CD4-positive, alpha-beta T cell (primary cell): ENCODE results near the gene EGR2. TPM values are rescaled to one million over a fixed set of nuclear protein-coding genes. Genes with fewer than 3 reads are reported as not detected.

ENCODE experiments used
- ATAC-seq: fragments of 200-7000 bp; cut with Tn5 transposase; one replicate; pipeline ENCODE4 v1.10.0; 2022; ENCODE audit warnings: mild to moderate bottlenecking; ENCODE audit not compliant: poor library complexity
- CTCF ChIA-PET: fragments of 350-600 bp; sonication (Branson Sonifier 250); formaldehyde crosslinking; loops from one replicate; lab custom pipeline; 2021; ENCODE audit warnings: antibody characterized with exemption, inconsistent platforms; lab: Charles Lee
- POLR2A ChIA-PET: fragments of 350-600 bp; sonication (Branson Sonifier 250); formaldehyde crosslinking; loops from one replicate; lab custom pipeline; 2021; ENCODE audit warnings: antibody characterized with exemption, inconsistent platforms; lab: Charles Lee
- DNase-seq, 14 experiments: peaks; one replicate each; pipeline ENCODE4 v3.0.0-alpha.2; 2013 to 2020; ENCODE audit warnings: mixed read lengths in 2 of 14
- H3K27ac ChIP-seq, 2 donors: one replicate each; pipeline versions ENCODE4 v1.5.1 to v1.7.0; 2013; ENCODE audit warnings: low read length in 2 of 2, low read depth in 1 of 2, mild to moderate bottlenecking in 1 of 2
- H3K27me3 ChIP-seq, 2 experiments: 1 replicate in 1 of 2; 2 replicates in 1 of 2; pipeline versions ENCODE4 v1.6.1 to v1.7.0; 2013; ENCODE audit warnings: low read length in 2 of 2, control low read depth in 1 of 2, mild to moderate bottlenecking in 1 of 2, moderate library complexity in 1 of 2; ENCODE audit not compliant: insufficient read depth in 2 of 2, control insufficient read depth in 1 of 2
- H3K36me3 ChIP-seq: one replicate; pipeline ENCODE4 v1.6.1; 2013; ENCODE audit warnings: low read length, control low read depth; ENCODE audit not compliant: insufficient read depth
- H3K4me1 ChIP-seq: one replicate; pipeline ENCODE4 v1.6.1; 2013; ENCODE audit warnings: low read length, control low read depth; ENCODE audit not compliant: insufficient read depth
- H3K4me3 ChIP-seq: one replicate; pipeline ENCODE4 v1.5.1; 2013; ENCODE audit warnings: mild to moderate bottlenecking, low read length, moderate library complexity
- H3K9me3 ChIP-seq, 2 experiments: 1 replicate in 1 of 2; 2 replicates in 1 of 2; pipeline versions ENCODE4 v1.6.1 to v1.7.0; 2013; ENCODE audit warnings: low read length in 2 of 2, mild to moderate bottlenecking in 2 of 2, control low read depth in 1 of 2, moderate library complexity in 1 of 2; ENCODE audit not compliant: control insufficient read depth in 1 of 2, insufficient read depth in 1 of 2
- H3K27ac Mint-ChIP-seq: one replicate; pipeline ENCODE4 v1.8.0; 2020; ENCODE audit warnings: mixed read lengths
- H3K27me3 Mint-ChIP-seq: one replicate; pipeline ENCODE4 v1.8.0; 2021; ENCODE audit warnings: mixed read lengths
- H3K36me3 Mint-ChIP-seq: one replicate; pipeline ENCODE4 v1.8.0; 2021; ENCODE audit warnings: low read depth, mixed read lengths
- H3K4me1 Mint-ChIP-seq: one replicate; pipeline ENCODE4 v1.8.0; 2021; ENCODE audit warnings: low read depth, mixed read lengths
- H3K4me3 Mint-ChIP-seq: one replicate; pipeline ENCODE4 v1.8.0; 2020; ENCODE audit warnings: mild to moderate bottlenecking, mixed read lengths
- H3K9me3 Mint-ChIP-seq: one replicate; pipeline ENCODE4 v1.8.0; 2020; ENCODE audit warnings: mixed read lengths
- intact Hi-C, 2 experiments: fragments of 100-400 bp; cut with DNase I in 1 of 2; cut with micrococcal nuclease in 1 of 2; formaldehyde crosslinking; loops; one replicate each; pipeline versions ENCODE4 v1.15.1 to v1.9.0; 2023 to 2025; cut with DNase I, micrococcal nuclease
- total RNA-seq, 174 experiments: library from RNA in 2 of 174; stranded (reverse) in 2 of 174; gene quantifications; one replicate each; pipeline ENCODE4 v1.2.3 and lab custom pipeline; 2021 to 2026
- TF ChIP-seq, protein P1 (sequence below): fragments of 200-600 bp; IDR thresholded peaks from one replicate; pipeline ENCODE4 v1.8.0; 2022; ENCODE audit warnings: antibody characterized with exemption, mild to moderate bottlenecking

The EGR2 gene
- total RNA-seq, 2 experiments from 2014 or later: 3.2 to 5.4 TPM

DNA sequence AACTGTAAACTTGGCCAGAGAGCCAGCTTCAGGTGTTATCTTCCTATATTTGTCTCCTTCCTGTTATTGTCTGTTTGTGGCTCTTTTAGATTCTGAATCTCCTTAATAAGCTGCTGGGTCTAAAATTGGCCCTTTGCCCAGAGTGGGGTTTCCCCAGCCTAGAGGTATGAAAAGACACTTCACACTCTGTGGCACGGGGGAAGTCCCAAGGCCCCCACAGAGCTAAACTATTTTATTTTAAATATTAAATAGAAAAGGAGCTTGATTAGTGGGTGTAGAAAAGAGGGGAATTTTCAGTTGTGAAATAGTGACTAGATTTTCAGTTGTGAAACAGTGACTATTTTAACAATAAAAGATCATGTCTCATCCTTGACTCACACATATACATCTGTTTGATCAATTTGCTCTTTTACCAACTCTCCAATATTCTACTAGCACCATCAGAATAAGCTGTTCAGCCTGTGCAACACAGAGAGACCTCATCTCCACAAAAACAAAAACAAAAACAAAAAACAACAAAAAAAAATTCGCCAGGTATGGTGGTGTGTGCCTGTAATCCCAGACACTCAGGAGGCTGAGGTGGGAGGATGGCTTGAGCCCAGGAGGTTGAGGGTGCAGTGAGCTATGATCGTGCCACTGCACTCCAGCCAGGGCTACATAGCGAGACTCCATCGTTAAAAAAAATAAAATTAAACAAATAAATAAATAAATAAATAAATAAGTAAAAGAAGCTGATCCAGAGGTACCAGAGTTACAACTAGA is 36.5 kb downstream of the EGR2 start:
- Mint-ChIP-seq H3K36me3 (no peaks in the 10 kb centered on the region), H3K27ac (peak overlapping the region; percentile 34), H3K4me1 (peaks cover 15% of the 10 kb centered on the region), H3K4me3 (no peak overlapping the region), H3K27me3 (no peaks in the 10 kb centered on the region), H3K9me3 (peaks cover under 1% of the 10 kb centered on the region)
- H3K9me3 ChIP-seq: peaks cover 0 to 2% of the 10 kb centered on the region in 2 experiments
- peaks cover 16% of the 10 kb centered on the region for H3K4me1 ChIP-seq
- ChIA-PET POLR2A (interaction anchor here (0.5 to 3.4 kb wide), 15 partner anchors 8 to 354 kb away, joined by 3 to 28 read pairs (median 3); partner anchors contain the start of genes ADO, EGR2 and NRBF2), CTCF (interaction anchor here (0.8 to 1.8 kb wide), 7 partner anchors 23 to 169 kb away, joined by 3 to 6 read pairs (median 3); partner anchors contain the start of gene EGR2)
- TF ChIP-seq, protein P1, sequence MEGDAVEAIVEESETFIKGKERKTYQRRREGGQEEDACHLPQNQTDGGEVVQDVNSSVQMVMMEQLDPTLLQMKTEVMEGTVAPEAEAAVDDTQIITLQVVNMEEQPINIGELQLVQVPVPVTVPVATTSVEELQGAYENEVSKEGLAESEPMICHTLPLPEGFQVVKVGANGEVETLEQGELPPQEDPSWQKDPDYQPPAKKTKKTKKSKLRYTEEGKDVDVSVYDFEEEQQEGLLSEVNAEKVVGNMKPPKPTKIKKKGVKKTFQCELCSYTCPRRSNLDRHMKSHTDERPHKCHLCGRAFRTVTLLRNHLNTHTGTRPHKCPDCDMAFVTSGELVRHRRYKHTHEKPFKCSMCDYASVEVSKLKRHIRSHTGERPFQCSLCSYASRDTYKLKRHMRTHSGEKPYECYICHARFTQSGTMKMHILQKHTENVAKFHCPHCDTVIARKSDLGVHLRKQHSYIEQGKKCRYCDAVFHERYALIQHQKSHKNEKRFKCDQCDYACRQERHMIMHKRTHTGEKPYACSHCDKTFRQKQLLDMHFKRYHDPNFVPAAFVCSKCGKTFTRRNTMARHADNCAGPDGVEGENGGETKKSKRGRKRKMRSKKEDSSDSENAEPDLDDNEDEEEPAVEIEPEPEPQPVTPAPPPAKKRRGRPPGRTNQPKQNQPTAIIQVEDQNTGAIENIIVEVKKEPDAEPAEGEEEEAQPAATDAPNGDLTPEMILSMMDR: no peak
- no peak overlapping the region for H3K27ac ChIP-seq
- no peaks in the 10 kb centered on the region for H3K36me3 ChIP-seq
- intact Hi-C loops: loop anchor here (1.0 to 5.0 kb wide), 2 partner anchors 46 to 102 kb away; no protein-coding TSS in a partner anchor
- H3K4me3 ChIP-seq: no peak overlapping the region
- ATAC-seq (peak; percentile 99), DNase-seq (peak; percentile 59 to 95 (median 71))
- H3K27me3 ChIP-seq: no peaks in the 10 kb centered on the region

DNA sequence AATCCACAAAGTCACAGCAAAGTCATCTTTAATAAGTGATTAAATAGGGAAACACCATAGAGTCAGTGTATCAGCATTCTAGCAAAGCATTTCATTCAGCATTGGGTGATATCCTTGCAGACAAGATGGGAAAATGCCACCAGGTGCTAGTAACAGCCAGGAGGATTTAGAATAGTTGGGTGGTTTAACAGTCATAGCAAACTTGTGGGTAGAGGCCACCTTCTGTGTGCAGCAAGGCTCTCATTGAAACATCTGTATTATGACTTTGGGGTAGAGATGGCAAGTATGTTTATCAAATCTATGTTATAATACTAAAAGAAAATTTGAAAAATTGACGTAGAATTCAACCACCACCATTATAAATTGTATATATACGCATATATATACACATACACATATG is 38.0 kb downstream of the EGR2 start:
- H3K4me1 ChIP-seq: peaks cover 16% of the 10 kb centered on the region
- H3K4me3 Mint-ChIP-seq: no peak overlapping the region
- no peaks in the 10 kb centered on the region for H3K27me3 ChIP-seq
- intact Hi-C loops: loop anchor here in 1 of 2 experiments (5.0 kb wide), 1 partner anchor 101 kb away; no protein-coding TSS in a partner anchor
- POLR2A ChIA-PET: interaction anchor here (3.4 kb wide), 1 partner anchor 45 kb away, joined by 25 read pairs; no protein-coding TSS in a partner anchor
- no peak overlapping the region for H3K27ac ChIP-seq
- TF ChIP-seq, protein P1: no peak
- no peak overlapping the region for H3K4me3 ChIP-seq
- peaks cover 15% of the 10 kb centered on the region for H3K4me1 Mint-ChIP-seq
- CTCF ChIA-PET: no interaction called here
- peaks cover 0 to 3% of the 10 kb centered on the region in 2 experiments for H3K9me3 ChIP-seq
- ATAC-seq (no peak), DNase-seq (no peak)
- H3K27ac Mint-ChIP-seq: no peak overlapping the region
- H3K36me3 Mint-ChIP-seq: no peaks in the 10 kb centered on the region
- no peaks in the 10 kb centered on the region for H3K27me3 Mint-ChIP-seq
- no peaks in the 10 kb centered on the region for H3K36me3 ChIP-seq
- no peaks in the 10 kb centered on the region for H3K9me3 Mint-ChIP-seq

DNA sequence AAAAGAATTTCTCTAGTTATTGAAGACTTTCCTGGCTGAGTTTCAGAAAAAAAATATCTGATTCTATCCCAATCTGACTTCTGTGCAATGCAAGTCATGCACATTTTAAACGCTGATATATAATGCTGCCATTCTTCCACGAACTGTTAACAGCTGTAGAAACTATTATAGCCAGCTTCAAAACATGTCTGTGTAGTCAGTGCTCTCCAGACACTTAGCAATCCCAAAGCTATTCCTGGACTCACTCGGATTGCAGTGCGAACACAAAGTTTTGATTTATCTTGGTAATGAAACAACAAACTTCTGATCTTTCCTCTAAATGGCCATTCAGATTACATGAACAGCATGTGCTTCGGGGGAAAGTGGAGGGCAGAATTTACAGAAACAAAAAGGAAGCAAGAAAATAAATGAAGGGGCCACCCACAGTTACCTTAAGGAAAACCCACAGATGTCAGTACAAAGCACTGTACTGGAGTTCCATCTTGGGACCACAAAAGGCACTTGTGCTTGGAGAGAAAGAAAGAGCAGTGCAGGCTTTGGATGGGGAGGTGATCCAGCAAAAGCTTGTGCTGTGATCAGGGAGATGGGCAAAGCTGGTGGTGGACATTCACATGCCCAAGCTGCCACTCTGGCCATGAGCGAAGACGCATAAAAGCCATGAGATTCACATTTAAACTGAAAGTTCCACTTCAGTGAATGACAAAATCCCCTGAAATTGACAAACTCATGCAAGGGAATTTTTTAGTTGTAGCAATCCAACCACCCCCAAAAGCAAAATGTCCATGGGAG is 43.8 kb downstream of the EGR2 start:
- POLR2A ChIA-PET: no interaction called here
- no peak overlapping the region for H3K27ac ChIP-seq
- H3K27ac Mint-ChIP-seq: no peak overlapping the region

More for the DNA sequence above, 43.8 kb downstream of the EGR2 start:
- TF ChIP-seq, protein P1: no peak
- H3K9me3 ChIP-seq: peaks cover 0 to 3% of the 10 kb centered on the region in 2 experiments
- Mint-ChIP-seq H3K36me3 (no peaks in the 10 kb centered on the region), H3K27me3 (no peaks in the 10 kb centered on the region), H3K4me3 (no peak overlapping the region), H3K4me1 (no peaks in the 10 kb centered on the region), H3K9me3 (no peaks in the 10 kb centered on the region)
- H3K36me3 ChIP-seq: no peaks in the 10 kb centered on the region
- no peaks in the 10 kb centered on the region for H3K27me3 ChIP-seq
- H3K4me1 ChIP-seq: no peaks in the 10 kb centered on the region
- intact Hi-C loops: no loop called here
- CTCF ChIA-PET: no interaction called here
- DNase-seq: no peak
- ATAC-seq: no peak
- no peak overlapping the region for H3K4me3 ChIP-seq
